Ecto neural progenitor cell (in vitro differentiated cells): ENCODE measurements around the gene ANKRD13A.
"Not testable (repeated sequence)": the region's sequence is repeated elsewhere in the genome, so short reads cannot be mapped to it uniquely, and the experiment has no call there.

Experiments
- DNase-seq: peaks from one replicate; pipeline ENCODE4 v3.0.0-alpha.2; 2018; ENCODE audit warnings: low spot score

The ANKRD13A gene

DNA sequence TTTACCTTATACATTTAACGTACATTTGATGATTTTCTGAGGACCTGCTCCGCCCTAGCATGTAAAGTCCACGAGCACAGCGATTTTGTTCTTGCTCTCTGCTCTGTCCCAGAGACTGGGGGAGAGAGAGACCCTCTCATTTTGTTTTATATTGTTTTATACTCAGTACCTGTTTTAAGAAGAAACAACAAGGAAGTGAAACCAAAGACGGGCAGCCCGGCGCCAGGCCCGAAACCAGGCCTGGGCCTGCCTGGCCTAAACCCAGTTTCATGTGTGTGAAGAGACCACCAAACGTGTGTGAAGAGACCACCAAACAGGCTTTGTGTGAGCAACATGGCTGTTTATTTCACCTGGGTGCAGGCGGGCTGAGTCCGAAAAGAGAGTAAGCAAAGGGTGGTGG lies 49.8 kb downstream of the ANKRD13A start:
- not testable (repeated sequence) for DNase-seq

DNA sequence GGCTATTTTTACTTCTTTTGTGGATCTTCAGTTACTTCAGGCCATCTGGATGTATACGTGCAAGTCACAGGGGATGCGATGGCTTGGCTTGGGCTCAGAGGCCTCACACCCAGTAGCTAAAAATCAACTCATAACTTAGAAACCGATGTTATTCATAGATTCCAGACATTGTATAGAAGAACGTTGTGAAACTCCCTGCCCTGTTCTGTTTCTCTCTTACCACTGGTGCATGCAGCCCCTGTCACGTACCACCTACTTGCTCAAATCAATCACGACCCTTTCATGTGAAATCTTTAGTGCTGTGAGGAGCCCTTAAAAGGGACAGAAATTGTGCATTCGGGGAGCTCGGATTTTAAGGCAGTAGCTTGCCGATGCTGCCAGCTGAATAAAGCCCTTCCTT lies 50.4 kb downstream of the ANKRD13A start:
- not testable (repeated sequence) for DNase-seq

DNA sequence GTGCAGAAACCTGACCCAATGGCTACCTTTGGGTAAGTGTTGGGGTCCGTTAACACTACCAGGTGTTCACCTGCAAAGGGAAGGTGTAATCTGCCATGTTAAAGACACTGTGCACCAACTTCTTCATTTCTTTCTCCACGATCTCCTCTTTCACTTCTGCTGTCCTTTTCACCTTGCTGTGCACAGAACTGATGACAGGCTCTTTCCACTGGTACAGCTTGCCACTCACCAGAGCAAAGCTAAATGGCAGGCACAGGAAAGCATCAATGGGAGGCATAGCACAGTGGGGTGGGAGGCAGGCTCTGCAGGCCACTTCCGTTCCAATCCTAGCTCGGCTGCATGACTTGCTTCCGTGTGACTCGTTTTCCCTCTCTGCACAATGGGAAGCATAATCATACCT lies 51.7 kb downstream of the ANKRD13A start:
- no peak for DNase-seq

DNA sequence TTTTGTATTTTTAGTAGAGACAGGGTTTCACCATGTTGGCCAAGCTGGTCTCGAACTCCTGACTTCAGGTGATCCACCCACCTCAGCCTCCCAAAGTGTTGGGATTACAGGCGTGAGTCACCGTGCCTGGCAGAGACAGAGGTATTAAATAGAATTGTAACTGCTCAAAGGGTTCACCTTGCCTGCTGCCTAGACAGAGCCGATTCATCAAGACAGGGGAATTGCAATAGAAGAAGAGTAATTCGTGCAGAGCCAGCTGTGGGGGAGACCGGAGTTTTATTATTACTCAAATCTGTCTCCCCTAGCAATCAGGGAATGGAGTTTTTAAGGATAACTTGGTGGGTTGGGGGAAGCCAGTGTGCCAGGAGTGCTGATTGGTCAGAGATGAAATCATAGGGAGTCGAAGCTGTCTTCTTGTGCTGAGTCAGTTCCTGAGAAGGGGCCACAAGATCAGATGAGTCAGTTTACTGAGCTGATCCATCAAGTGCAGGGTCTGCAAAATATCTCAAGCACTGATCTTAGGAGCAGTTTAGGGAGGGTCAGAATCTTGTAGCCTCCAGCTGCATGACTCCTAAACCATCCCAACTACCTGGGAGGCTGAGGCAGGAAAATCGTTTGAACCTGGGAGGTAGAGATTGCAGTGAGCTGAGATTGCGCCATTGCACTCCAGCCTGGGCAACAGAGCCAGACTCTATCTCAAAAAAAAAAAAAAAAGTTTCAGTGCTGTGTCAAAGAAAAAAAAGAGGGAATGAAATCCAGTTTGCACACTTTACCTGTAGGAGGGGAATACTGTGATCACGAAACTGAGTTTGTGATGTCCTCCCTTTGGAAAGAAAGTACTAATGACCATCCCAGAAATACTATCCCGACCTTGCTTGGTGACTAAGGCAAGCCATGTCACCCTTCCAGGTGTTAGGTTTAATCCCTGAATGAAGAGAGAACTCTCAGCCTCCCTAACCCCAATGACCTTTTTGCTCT lies 56.4 kb downstream of the ANKRD13A start:
- DNase-seq = not testable (repeated sequence)

DNA sequence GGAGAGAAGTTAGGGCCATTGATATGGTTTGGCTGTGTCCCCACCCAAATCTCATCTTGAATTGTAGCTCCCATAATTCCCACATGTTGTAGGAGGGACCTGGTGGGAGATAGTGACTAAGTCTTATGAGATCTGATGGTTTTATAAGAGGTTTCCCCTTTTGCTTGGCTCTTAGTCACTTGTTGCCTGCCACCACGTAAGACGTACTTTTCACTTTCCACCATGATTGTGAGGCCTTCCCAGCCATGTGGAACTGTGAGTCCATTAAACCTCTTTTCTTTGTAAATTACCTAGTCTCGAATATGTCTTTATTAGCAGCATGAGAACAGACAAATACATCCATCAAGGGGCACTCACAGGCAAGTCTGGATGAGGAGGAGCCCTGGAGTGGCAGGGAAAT lies 57.4 kb downstream of the ANKRD13A start:
- not testable (repeated sequence) for DNase-seq

DNA sequence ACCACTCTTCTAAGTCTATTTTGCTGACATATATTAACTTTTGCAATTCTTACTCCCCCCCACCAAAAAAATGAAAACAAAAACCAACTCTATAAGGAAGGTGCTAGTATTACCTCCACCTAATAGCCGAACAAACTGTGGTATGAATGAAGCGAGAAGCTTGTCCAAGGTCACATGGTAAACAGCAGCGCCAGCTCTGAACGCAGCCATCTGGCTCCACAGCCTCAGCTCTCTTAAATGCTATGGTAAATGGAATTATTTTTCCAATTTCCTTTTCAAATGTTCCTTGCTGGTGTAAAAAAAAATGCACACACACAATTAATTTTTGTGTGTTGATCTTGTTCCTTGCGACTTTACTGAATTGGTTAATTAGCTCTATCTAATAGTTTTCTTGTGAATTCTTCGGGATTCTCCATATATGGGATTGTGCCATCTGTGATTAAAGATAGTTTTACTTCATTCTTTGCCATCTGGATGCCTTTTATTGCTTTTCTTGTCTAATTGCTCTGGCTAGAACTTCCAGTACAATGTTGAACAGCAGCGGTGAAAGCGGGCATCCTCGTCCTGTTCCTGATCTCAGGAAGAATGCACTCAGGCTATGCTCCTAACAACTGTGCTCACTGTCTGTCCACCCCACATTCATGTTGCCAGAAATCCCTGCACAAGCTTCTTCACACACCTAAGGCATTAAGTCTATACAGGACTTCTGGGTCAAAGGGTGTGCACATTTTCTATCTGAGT lies 59.8 kb downstream of the ANKRD13A start:
- no peak for DNase-seq

DNA sequence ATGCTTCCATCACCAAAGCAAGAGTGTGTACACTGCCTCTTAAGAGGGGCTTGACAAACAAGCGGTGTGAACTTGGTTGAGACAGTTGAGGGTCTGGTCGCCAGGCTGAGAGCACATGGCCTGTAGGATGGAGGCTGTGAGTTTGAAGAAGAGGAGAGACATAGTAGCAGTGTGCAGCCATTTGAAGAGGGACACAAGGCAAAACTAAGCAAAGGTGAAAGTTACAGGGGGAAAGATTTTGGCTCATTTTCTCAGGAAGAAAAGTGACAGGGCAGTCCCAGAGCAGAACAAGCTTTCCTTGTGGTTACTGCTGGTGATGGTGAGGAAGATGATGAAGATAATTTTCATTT lies 60.4 kb downstream of the ANKRD13A start:
- no peak for DNase-seq

DNA sequence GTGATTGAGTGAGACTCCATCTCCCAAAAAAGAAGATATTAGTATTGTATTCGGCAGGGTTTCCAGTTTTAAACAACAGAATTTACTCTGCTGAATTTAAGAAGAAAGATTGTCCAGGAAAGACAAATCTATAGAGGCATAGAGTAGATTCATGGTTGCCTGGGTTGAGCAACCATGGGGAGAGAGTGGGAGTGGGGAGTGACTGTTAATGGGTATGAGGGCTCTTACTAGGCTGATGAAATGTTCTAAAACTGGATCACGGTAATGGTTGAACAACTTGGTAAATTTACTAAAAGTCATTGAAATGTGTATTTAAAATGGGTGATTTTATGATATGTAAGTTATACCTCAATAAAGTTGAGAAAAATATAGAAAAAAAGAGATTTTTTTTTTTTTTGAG lies 63.0 kb downstream of the ANKRD13A start:
- no peak for DNase-seq

DNA sequence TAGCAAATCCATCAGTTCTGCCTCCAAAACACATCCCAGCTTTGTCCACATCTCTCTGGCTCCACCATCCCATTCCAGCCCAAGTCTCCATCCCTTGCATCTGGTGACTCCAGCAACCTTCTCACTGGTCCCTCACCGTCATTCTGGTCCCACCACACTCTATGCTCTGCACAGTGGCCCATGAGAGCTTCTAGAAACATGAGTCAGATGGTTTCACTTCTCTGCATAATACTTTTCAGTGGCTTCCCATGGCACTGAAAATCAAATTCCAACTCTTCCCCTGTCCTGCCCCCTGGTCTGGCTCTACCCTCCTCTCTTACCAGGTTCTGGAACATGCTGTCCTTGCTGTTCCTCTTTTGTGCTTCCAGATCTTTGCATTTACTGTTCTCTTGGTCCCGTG lies 66.3 kb downstream of the ANKRD13A start:
- DNase-seq = no peak

DNA sequence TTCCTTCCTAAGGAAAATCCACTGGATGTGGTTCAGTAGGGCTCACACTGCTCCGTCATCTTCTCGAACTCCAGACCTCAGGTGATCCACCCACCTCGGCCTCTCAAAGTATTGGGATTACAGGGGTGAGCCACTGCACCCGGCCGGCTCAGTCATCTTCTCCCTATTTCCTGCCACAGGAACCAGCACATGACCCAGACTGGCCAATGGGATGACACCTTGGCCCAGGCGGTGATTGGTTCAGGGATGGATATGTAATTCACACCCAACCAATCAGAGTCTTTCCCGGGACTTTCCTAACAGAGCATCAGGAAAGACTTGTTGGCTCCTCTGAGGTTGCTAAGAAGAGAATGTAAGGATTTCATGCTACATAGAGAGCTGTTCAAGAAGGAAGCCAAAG lies 68.3 kb downstream of the ANKRD13A start:
- DNase-seq = no peak

DNA sequence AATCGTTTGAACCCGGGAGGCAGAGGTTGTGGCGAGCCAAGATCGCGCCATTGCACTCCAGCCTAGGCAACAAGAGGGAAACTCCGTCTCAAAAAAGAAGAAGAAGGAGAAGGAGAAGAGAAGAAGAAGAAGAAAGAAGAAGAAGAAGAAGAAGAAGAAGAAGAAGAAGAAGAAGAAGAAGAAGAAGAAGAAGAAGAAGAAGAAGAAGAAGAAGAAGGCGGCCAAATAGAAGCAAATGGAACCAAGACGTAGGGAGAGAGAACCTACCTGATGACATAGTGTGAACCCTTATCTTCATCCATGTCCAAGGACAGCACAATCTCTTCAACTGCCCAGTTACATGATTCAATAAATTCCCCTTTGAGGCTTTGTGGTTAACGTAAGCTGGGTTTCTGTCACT lies 68.9 kb downstream of the ANKRD13A start:
- not testable (repeated sequence) for DNase-seq

DNA sequence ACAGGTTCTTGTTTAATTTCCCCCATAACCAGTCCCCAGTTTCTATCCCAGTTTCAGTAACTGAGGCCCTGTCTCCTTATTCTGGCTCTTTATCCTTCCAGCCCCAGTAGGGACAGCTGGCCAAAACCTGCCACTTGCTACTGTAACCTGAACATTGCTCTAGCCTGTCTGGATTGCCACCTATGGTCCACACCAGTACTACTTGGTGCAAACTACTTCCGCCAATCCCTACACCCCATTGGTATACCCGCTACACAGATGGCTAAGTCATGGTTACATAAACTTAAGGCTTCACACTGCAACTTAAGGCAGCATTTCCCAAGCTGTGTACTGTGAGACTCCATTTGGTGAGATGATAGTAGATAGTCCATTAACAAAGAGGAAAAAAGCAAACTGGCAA lies 69.4 kb downstream of the ANKRD13A start:
- DNase-seq = no peak

DNA sequence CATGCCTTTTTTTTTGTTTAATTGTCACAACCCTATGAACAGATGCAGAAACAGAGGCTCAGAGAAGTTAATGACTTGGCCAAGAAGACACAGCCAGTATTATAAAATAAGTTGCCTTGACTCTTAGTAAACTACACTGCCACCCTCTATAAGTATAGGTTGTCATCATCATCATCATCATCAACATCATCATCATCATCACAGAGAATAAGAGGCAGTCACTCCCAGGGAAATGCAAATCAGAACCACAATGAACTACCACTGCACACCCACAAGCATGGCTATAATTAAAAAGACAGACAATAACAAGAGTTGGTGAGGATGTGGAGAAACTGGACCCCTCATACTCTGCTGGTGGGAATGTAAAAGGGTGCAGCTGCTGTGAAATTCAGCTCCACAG lies 72.3 kb downstream of the ANKRD13A start:
- no peak for DNase-seq

DNA sequence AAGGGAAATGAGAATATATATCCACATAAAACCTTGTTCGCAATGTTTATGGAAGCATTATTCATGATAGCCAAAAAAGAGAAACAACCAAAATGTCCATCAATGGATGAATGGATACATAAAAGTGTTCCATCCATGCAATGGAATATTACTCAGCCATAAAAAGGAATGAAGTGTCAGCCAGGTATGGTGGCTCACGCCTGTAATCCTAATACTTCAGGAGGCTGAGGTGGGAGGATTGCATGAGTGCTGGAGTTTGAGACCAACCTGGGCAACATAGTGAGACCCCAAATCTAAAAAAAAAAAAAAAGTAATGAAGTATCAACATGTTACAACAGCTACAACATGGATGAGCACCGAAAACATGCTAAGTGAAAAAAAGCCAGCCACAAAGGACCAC lies 72.7 kb downstream of the ANKRD13A start:
- DNase-seq = no peak

DNA sequence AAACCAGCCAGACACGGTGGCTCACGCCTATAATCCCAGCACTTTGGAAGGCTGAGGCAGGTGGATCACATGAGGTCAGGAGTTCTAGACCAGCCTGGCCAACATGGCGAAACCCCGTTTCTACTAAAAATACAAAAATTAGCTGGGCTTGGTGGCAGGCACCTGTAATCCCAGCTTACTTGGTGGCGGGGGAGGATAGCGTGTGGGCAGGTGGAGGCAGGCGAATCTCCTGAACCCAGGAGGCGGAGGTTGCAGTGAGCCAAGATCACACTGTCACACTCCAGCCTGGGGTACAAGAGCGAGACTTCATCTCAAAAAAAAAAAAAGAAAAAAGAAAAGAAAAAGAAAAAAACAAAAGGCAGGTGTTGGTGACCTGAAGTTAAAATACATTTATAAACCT lies 73.4 kb downstream of the ANKRD13A start:
- not testable (repeated sequence) for DNase-seq

DNA sequence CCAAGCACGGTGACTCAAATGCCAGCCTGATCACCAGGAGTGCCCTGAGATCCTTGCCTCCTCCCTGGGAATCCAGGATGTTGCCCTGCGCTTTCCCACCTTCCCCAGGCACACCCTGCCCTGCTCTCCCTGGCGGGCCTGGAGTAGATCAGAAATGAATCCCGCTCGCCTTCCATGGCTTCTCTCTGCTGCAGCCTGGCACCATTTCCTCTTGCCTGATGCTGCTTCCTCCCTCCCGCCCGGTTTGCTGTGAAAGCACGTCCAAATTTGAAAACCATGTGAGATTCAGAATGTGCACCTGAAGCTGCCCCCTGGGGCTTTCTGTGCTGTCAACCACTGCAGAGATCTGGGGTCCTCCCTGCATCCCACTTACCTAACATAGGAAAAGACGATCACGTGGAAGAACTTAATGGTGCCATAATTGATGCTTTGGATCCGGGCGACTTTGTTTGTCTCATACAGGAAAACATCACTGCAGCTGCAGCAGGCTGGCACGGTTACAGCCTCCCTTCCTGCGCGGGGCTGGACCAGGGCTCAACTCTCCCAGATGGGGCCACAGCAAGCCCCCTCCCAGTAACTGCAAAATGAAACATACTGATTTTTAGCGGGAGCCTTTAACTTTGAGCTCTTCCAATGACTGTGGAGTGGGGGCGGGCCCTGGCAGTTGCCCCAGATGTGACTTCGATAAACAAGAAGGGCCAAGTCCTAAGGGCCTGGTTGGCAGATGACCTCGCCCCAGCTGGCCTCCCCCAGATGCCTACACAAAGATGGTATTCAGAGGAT lies 74.0 kb downstream of the ANKRD13A start:
- DNase-seq = no peak

DNA sequence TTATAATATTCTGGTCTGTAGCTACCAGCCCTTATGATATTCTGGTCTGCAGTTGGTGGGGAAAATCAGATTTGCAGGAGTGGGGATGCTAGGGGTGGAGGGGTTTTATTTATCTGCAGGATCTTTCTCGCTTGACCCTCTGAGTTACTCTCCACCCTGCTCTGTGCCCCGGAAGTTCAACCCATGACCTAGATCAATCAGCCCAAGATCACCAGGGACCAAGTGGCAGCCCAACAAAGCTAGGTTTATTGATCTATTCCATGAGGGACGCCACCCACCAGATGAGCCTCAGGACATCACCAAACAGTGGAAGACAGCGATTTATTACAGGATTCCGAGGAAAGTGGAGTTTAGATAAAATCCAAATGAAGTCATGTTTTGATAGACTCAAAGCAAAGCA lies 74.9 kb downstream of the ANKRD13A start:
- DNase-seq = no peak

DNA sequence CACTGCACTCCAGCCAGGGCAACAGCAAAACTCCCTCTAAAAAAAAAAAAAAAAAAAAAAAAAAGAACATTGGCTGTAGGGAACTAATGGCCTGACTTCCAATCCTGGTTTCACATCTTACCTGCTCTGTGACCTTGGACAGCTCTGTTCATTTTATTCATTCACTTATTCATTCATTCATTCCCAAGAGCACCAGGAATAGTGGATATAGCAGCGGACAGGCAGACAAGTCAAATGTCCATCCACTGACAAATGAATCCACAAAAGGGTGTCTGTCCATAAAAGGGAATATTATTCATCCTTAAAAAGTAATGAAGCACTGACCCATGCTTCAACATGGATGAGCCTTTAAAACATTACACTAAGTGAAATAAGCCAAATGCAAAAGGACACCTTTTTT lies 76.7 kb downstream of the ANKRD13A start:
- DNase-seq = no peak

DNA sequence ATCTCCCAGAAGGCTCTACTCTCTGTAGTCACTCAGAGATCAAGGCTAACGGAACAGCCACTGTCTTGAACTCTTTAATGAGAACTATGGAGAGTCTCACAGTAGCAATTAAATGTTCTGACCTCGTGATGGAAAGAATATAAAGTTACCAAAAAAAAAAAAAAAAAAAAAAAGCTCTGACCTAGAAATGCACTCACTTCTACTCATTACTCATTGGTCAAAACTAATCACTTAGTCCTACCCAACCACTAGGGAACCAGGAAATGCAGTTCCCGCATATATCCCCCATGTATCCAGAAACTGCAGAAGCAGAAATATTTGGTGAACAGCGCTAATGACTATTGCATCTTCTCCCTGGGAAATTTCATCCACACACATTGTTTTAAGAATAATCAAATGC lies 78.6 kb downstream of the ANKRD13A start:
- DNase-seq = no peak

DNA sequence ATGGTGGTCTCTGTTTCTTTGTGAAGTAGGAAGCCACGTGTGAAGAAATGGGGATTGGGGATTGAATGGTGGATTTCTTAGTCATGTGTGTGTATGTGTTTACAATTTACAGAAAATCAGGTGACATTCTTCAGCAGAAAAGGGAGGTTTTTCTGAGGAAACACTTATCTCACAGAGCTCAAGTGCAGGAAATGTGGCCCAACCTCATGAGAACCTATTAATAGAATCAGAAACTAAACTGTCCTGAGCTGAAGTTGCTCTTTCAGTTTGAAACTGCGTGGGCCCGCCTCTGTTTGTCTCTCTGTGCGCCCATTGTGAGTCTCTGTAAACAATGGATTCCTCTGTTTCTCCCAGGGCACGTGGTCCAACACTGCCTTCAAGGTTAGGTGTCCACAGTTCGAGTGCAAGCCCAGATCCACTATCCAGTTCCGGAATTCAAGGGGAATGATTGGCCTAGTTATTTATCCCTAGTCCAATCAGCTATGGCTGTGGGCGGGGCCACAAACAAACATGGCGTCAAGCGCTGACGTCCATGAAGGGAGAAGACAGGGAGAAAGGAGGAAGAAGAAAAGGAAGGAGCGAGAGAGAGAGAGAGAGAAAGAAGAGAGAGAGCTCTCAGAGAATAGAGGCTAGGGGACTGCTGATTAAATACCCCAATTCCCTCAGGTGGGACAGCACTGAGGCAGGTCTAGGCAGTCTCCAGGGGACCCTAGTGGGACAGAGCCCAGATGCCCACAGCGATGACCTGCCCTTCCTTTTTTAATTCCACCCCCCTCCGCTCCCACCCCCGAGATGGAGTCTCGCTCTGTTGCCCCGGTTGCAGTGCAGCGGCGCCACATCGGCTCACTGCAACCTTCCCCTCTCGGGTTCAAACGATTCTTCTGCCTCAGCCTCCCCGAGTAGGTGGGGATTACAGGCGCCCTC lies 80.5 kb downstream of the ANKRD13A start:
- DNase-seq = no peak

DNA sequence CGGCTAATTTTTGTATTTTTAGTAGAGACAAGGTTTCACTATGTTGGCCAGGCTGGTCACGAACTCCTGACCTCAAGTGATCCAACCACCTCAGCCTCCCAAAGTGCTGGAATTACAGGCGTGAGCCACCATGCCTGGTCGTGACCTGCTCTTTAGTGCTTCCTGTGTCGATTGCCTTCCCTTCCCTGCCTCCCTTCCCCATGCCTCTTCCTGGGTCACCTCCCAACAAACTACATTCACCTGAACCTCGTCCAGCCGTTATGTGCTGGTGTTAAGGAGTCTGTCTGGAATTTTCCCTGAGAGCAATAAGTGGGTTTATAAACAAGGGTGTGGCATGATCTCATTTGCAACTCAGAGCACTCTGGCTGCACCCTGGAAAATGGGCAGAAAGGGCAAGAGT lies 81.2 kb downstream of the ANKRD13A start:
- DNase-seq = no peak
